ENCODE measurements around the gene PCYT1A. TPM values are rescaled to one million over a fixed set of nuclear protein-coding genes. Genes with fewer than 3 reads are reported as not detected.
"Not testable (repeated sequence)": the region's sequence is repeated elsewhere in the genome, so short reads cannot be mapped to it uniquely, and the experiment has no call there.

Gene PCYT1A
- total RNA-seq, 1 donor from 2014 or later, result 55.7 TPM

- Histone ChIP-seq H3K36me3 (no peaks in the 10 kb centered on the region), H3K4me1 (peaks cover 8% of the 10 kb centered on the region), H3K27me3 (no peaks in the 10 kb centered on the region), H3K27ac (no peak overlapping the region), H3K4me3 (no peak overlapping the region), H3K9me3 (no peaks in the 10 kb centered on the region)
- intact Hi-C loops (cut with DNase I), result no loop called here
- DNase-seq (ENCODE audit: extremely low spot score in 2 of 2), result no peak
- TF ChIP-seq, protein P1, sequence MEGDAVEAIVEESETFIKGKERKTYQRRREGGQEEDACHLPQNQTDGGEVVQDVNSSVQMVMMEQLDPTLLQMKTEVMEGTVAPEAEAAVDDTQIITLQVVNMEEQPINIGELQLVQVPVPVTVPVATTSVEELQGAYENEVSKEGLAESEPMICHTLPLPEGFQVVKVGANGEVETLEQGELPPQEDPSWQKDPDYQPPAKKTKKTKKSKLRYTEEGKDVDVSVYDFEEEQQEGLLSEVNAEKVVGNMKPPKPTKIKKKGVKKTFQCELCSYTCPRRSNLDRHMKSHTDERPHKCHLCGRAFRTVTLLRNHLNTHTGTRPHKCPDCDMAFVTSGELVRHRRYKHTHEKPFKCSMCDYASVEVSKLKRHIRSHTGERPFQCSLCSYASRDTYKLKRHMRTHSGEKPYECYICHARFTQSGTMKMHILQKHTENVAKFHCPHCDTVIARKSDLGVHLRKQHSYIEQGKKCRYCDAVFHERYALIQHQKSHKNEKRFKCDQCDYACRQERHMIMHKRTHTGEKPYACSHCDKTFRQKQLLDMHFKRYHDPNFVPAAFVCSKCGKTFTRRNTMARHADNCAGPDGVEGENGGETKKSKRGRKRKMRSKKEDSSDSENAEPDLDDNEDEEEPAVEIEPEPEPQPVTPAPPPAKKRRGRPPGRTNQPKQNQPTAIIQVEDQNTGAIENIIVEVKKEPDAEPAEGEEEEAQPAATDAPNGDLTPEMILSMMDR (IDR thresholded peaks at IDR 0.05), result no peak
- TF ChIP-seq POLR2AphosphoS5 (IDR thresholded peaks at IDR 0.05; ENCODE audit: insufficient read depth in 1 of 2, low read depth in 1 of 2) (no peak), POLR2A (IDR thresholded peaks at IDR 0.05) (no peak)
Measured at GRCh38 chr3:196189566-196190347, 97.8 kb downstream of the PCYT1A start.

DNA sequence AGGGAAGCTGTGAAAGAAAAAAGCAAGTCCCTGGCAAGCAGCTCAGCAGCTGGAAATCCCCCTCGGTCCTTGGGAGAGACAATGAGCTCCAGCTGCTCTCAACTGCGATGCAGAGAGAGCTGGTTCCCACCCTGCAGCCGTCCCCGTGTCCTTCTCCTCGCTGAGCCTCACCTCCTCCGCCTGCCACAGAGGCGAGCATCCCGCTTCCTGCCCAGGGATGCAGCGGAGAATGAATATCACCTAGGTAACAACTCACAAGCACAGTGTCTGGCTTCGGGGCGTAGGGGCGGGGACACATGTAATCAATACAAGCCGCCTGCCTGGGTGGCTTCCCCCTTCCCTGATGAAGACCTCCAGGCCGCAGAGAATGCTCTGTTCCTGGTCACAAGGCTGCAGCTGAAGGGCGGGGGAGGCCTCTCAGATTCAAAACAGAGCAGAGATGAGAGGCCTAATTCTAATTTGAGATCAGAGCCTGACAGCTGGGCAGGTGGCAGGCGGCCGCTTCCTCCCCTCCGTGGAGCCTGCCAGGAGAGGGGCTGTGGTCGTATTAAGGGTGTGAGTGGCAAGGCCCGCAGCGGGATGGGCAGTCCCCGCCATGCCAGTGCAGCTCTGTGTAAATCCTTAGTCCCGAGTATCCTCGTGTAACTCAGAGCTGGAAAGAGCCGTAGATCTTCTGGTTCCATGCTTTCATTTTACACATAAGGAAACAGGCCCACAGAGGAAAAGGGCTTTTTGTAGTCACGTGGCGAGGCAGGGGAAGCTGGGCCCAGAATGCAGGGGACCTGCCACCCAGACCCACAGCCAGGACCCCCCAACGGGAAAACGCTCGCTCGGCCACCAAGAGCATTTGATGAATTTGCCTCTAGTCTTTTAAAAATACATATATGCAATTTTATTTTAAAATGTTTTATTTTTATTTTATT, 100.6 kb downstream of the PCYT1A start:
- Histone ChIP-seq H3K4me3 (peak overlapping the region in 1 of 2 donors; percentile 11), H3K9me3 (no peaks in the 10 kb centered on the region), H3K27me3 (no peaks in the 10 kb centered on the region), H3K4me1 (peaks cover 8% of the 10 kb centered on the region), H3K27ac (peak overlapping the region; percentile 46), H3K36me3 (no peaks in the 10 kb centered on the region)
- DNase-seq (ENCODE audit: extremely low spot score in 2 of 2), result no peak
- TF ChIP-seq, protein P1 (IDR thresholded peaks at IDR 0.05), result no peak
- no peak for TF ChIP-seq POLR2A (IDR thresholded peaks at IDR 0.05)
- TF ChIP-seq POLR2AphosphoS5 (IDR thresholded peaks at IDR 0.05; ENCODE audit: insufficient read depth in 1 of 2, low read depth in 1 of 2), result peak in 1 of 2 donors; percentile 24
- intact Hi-C loops (cut with DNase I), result no loop called here

GRCh38 chr3:196184881-196185280, 102.6 kb downstream of the PCYT1A start:
- no peak for DNase-seq (ENCODE audit: extremely low spot score in 2 of 2)
- Histone ChIP-seq H3K27ac (no peak overlapping the region), H3K4me3 (no peak overlapping the region), H3K27me3 (no peaks in the 10 kb centered on the region), H3K9me3 (no peaks in the 10 kb centered on the region), H3K4me1 (peaks cover 8% of the 10 kb centered on the region), H3K36me3 (no peaks in the 10 kb centered on the region)
- intact Hi-C loops (cut with DNase I), result no loop called here
- TF ChIP-seq, protein P1 (IDR thresholded peaks at IDR 0.05), result no peak
- TF ChIP-seq POLR2AphosphoS5 (IDR thresholded peaks at IDR 0.05; ENCODE audit: insufficient read depth in 1 of 2, low read depth in 1 of 2) (no peak), POLR2A (IDR thresholded peaks at IDR 0.05) (no peak)

DNA sequence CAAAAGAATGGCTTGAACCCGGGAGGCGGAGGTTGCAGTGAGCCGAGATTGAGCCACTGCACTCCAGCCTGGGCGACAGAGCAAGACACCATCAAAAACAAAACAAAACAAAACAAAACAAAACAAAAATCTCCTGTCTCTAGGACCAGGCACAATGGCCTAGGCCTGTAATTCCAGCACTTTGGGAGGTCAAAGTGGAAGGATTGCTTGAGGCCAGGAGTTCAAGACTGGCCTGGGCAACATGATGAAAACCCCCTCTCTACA, 103.4 kb downstream of the PCYT1A start:
- H3K4me1 ChIP-seq; H3K27ac ChIP-seq; H3K4me3 ChIP-seq; H3K36me3 ChIP-seq; H3K9me3 ChIP-seq; intact Hi-C loops (cut with DNase I); H3K27me3 ChIP-seq; DNase-seq (ENCODE audit: extremely low spot score in 2 of 2): not testable (repeated sequence)

- no peak for DNase-seq (ENCODE audit: extremely low spot score in 2 of 2)
- Histone ChIP-seq H3K36me3 (no peaks in the 10 kb centered on the region), H3K4me1 (no peaks in the 10 kb centered on the region), H3K27ac (no peak overlapping the region), H3K9me3 (no peaks in the 10 kb centered on the region), H3K27me3 (no peaks in the 10 kb centered on the region), H3K4me3 (no peak overlapping the region)
- no peak for TF ChIP-seq POLR2A (IDR thresholded peaks at IDR 0.05)
- TF ChIP-seq, protein P1 (IDR thresholded peaks at IDR 0.05), result no peak
- TF ChIP-seq POLR2AphosphoS5 (IDR thresholded peaks at IDR 0.05; ENCODE audit: insufficient read depth in 1 of 2, low read depth in 1 of 2), result no peak
- intact Hi-C loops (cut with DNase I), result no loop called here
Measured at GRCh38 chr3:196181127-196181546, 106.4 kb downstream of the PCYT1A start.
